Keratinocyte (primary cell): ENCODE data around the gene SLC7A14.

Experiments
- CTCF ChIP-seq, 3 experiments: IDR thresholded peaks in 1 of 3; conservative IDR thresholded peaks in 1 of 3; optimal IDR thresholded peaks in 1 of 3; 2 replicates in 2 of 3; 3 replicates in 1 of 3; pipeline versions ENCODE3 to v1.5.1; 2011; ENCODE audit warnings: low read length in 3 of 3, mild to moderate bottlenecking in 3 of 3, moderate library complexity in 2 of 3, control low read depth in 1 of 3, inconsistent platforms in 1 of 3; ENCODE audit not compliant: insufficient read depth in 2 of 3; ENCODE audit errors: extremely low read depth in 1 of 3
- EZH2 ChIP-seq: IDR thresholded peaks from one replicate; pipeline ENCODE4 v1.6.1; 2012; ENCODE audit warnings: inconsistent platforms, mild to moderate bottlenecking, low read length, moderate library complexity

- TF ChIP-seq CTCF (optimal IDR thresholded peaks at IDR 0.05 in 1 of 3, IDR thresholded peaks at IDR 0.05 in 1 of 3, conservative IDR thresholded peaks at IDR 0.05 in 1 of 3; ENCODE audit: extremely low read depth in 1 of 3, insufficient read depth in 2 of 3, low read length in 3 of 3) (no peak), EZH2 (no peak)
These were observed 24.5 kb upstream of the SLC7A14 start for GRCh38 chr3:170610321-170610884.
